Hepatic stellate cell (primary cell): ENCODE data around the gene RETN.
A peak's percentile ranks its signal among the peaks of the same experiment; 100 is the strongest.

Experiments used
- DNase-seq: peaks from one replicate; pipeline ENCODE4 v3.0.0; 2011; ENCODE audit warnings: low spot score

RETN gene

GRCh38 chr19:7668842-7669241 lies at the start of gene RETN:
RETN (plus strand) TSS chr19:7669049; CDS start chr19:7669327, 278 bp downstream.
- DNase-seq, result no peak

DNA sequence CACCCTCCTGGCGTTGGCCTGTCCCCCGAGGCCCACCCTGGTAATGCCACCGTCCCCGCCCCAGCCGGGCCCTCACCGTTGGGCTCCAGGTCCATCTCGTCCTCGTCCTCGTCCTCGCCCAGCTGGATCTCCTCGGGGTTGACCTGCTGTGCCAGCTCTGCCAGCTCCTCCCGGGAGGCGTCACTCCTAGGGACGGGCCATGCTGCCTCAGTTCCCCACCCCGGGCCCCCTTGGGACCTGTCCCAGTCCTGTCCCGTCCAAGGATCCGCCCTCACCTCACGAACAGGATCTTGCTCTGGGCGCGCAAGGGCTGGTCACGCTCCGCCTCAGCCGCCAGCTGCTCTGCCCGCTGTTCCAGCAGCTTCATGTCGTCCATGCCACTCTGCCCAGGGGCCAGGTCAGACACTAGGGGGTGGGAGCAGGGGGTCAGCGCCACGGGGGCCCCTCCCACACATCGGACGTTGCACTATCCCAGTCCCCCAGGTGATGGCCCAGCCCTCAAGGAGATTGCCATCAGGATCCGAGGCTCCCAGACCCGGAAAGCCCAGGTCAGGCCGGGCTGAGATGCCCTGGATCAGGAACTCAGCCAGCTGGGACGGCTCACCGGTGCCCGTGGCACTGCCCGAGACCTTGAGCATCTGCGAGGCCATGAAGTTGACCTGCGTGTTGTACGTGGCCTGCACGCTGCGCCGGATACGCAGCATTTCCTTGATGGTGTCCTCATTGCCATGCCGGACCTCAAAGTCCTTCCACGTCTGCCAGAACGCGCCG lies 49.0 kb upstream of the RETN start:
- DNase-seq, result no peak

DNA sequence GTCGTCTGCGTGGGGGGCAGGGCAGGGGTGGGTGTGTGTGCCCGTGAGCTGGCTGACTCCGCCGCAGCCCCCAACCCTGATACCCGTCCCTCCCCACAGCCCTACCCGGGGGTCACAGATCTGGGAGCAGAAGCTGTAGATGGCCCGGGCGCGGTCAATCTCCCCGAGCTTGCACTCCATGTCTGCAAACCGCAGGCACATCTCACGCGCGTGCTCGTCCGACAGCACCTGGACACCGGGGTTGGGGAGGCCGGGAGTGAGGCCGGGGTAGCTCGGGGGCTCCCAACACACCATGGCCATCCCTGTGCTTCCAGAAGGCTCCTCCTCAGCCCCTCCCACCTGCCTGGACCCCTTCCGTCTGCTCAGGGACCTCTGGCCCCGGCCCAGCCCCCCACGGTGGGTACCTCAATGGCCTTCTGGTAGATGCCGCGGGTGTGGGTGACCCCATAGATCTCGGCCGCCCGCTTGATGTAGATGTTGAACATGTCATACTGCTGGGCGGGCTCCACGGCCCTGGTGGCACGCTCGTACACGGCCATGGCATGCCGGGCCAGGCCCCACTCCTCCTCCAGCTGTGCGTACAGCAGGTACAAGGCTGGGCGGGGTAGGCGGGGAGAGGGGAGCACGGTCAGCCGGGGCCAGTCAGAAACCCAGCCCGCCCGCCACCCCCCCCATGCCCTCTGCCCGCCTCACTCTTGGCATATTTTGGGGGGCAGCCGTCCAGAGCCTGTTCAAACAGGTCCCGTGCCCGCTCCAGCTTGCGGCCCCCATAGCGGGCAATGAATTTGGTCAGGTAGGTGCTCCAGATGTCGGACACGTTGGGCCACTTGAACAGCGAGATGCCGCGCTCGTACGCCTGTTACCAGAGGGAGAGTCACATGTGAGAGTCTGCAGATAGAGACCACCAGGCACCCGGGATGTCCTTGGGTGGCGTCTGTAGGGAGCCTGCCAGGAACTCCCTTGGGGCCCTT lies 48.1 kb upstream of the RETN start:
- DNase-seq, result no peak

DNA sequence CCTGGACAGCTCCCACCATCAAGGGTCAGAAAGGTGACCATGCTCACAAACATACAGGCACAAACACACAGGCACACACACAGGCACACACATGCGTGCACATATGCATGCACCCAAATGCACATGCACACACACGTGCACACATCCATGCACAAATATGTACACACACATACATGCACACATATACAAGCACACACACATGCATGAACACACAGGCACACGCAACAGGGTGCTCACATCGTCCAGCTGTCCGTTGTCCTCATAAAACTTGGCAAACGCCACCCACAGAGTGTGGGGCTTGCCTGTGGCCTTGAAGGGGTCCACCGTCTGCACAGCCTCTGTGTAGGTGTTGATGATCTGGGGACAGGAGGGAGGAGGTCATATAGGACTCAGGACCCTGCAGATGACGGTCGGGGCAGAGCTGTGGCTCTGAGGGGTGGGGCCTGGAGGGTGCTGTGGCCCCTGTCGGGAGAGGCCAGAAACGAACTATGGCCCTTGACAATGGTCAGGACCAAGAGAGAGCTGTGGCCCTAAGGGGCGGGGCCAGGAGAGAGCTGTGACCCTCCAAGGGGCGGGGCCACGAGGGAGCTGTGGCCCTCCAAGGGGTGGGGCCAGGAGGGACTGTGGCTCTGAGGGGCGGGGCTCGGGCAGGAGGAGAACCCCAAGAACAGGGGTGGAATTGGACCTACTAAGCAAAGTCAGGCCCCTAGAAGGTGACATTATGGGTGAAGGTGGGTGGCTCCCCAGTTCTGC lies 45.7 kb upstream of the RETN start:
- DNase-seq, result no peak

DNA sequence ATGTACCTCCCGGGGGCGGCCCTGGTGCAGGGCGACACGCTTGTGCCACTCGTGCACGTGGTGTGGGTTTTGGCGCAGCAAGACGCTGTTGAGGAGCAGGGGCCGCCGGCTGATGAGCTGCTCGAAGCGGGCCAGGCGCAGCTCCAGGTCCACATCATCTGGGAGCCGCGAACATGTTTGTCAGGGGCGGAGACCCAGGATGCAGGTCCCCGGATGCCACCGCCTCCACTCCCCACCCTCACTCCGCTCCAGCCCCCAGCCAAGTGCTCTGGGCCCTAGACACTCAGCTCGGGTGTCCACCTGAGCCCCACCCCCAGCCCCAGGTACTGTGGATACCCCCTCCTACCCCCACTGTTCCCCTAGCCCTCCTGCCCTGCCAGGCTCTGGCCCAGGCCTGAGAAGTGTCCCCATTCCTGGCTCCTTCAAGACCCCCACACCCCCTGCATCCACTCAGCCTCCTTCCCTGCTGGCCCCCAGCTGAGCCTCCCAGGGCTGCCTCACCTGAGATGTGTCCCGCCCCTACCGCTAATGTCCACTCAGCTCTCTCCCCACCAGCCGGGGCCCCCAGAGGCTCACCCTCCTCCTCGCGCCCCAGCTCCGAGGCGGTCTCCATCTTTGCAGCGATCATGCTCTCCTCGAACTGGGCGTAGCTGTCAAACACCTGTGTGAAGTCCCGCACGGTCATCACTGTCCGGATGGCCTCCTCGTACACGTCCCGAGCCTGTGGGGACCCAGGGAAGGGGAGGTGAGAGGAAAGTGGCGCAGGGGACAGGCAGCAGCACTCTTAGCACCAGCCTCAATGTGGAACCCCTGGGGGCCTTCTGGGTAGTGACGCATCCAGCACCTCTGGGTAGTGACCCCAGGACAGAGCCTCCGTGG lies 44.9 kb upstream of the RETN start:
- DNase-seq, result no peak

DNA sequence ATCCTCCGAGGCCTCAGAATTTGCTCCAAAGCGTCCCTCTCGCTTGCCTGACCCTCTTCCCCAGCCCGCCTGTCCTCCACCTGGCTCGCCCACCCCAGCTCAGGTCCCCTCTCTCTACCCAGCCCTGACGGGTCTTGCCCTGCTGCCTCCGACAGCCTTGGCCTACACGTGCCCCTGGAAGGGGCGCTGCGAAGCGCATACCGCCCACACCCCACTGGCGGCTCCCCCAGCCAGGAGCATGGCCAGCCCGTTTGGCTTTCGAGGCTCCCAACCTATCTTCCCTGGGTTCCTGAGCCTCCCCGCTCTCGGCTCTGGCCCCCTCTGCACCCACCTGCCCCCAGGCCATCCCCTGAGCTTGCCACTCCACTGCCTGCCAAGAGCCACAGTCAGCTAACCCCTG lies 44.0 kb upstream of the RETN start:
- DNase-seq, result no peak

GRCh38 chr19:7625763-7626372 lies 43.0 kb upstream of the RETN start:
- no peak for DNase-seq

GRCh38 chr19:7627166-7627565 lies 41.7 kb upstream of the RETN start:
- DNase-seq, result no peak

GRCh38 chr19:7628589-7629311 lies 40.1 kb upstream of the RETN start:
- peak; percentile 41 for DNase-seq

DNA sequence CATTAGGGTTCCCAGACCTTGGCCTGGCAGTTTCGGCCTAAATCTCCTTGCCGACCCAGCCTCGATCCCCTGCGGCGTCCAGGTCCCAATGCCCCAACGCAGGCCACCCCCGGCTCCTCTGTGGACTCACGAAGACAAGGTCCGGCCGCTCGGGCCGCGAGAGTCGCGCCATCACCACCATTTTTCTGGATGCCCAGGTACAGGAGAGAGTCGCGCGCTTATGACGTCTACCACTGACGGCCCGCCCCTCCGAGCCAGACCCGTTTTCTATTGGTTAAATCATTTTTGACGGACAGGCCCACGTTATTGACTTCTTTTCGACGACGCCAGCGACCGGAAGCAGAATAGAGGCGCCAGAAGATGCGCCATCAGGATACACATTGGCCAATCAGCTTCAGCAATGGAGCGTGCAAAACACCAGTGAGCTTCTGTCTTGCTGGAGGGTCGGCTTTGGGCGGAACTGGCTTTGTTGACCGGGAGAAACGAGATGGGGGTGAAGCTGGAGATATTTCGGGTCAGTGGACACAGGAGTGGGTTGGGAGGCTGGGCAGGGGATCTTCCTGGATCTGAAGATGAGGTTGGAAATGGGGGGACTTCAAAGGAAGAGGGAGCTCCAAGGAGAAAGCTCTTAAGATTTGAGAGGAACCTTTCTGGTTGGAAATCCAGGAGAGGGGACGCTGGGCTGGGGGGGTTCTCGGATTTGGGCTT lies 39.3 kb upstream of the RETN start, which contains the start of the genes PET100 and XAB2:
Gene PET100, plus strand, starts transcription at position 447 of the 708 bp plus-strand sequence. Its CDS starts 41 bp downstream, at position 488.
Gene XAB2, minus strand, starts transcription at position 199 of the 708 bp plus-strand sequence. Its CDS starts 18 bp downstream, at position 181.
- peak; percentile 100 for DNase-seq

- no peak for DNase-seq
Observed at GRCh38 chr19:7631577-7631976, 37.3 kb upstream of the RETN start.

GRCh38 chr19:7632340-7633203 lies 36.3 kb upstream of the RETN start:
- no peak for DNase-seq

DNA sequence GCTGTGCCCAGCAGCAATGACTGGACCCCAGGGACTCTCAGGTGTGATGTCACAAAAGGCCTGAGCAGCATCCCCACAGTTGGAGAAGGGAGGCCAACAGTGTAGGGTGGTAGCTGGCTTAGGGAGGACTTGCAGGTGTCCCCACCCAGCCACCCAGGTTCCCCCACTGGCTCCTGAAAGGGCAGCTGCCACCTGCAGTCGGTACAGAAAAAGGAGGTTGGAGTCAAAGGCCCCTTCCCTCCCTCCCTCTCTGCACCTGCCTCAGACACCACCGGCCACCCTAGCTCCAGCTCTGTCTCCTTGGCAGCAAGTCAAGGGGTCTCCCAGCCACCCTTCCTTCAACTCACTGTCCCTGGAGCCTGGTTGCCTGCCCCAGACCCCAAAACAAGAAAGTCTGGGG lies 35.2 kb upstream of the RETN start, which contains the start of gene PCP2:
Gene PCP2, minus strand, starts transcription at position 22 of the 400 bp plus-strand sequence. CDS start 262 bp downstream, outside the sequence.
- no peak for DNase-seq

GRCh38 chr19:7635670-7636069 lies 33.2 kb upstream of the RETN start:
- DNase-seq, result no peak

- no peak for DNase-seq
Observed at GRCh38 chr19:7636317-7636690, 32.5 kb upstream of the RETN start.

GRCh38 chr19:7636691-7637373 lies 32.0 kb upstream of the RETN start, which contains the start of gene STXBP2:
STXBP2 (plus strand) TSS chr19:7637110; CDS start chr19:7637150, 40 bp downstream.
- peak; percentile 52 for DNase-seq
